Stomach (tissue), 9 donors: ENCODE measurements around the gene NBPF1. TPM values are rescaled to one million over a fixed set of nuclear protein-coding genes. Genes with fewer than 3 reads are reported as not detected.
"Not testable (repeated sequence)": the region's sequence is repeated elsewhere in the genome, so short reads cannot be mapped to it uniquely, and the experiment has no call there.

Experiments
- DNase-seq, 2 donors: peaks; one replicate each; pipeline versions ENCODE4 v3.0.0 to v3.0.0-alpha.2; 2013 to 2019
- H3K27ac ChIP-seq, 5 donors: fragments of 200-600 bp in 4 of 5; sonication (generic) in 4 of 5; one replicate each; pipeline ENCODE4 v1.5.1; 2013 to 2019; ENCODE audit warnings: mild to moderate bottlenecking in 1 of 5, moderate library complexity in 1 of 5
- H3K27me3 ChIP-seq, 3 donors: fragments of 200-600 bp; sonication (generic); one replicate each; pipeline ENCODE4 v1.5.1; 2017 to 2019; ENCODE audit warnings: mixed run types in 1 of 3
- H3K36me3 ChIP-seq, 4 donors: fragments of 200-600 bp; sonication (generic); 1 replicate in 3 of 4; 2 replicates in 1 of 4; pipeline ENCODE4 v1.5.1; 2016 to 2019
- H3K4me1 ChIP-seq, 4 donors: fragments of 200-600 bp; sonication (generic); one replicate each; pipeline ENCODE4 v1.5.1; 2016 to 2019
- H3K4me3 ChIP-seq, 4 donors: fragments of 200-600 bp; sonication (generic) in 3 of 4; one replicate each; pipeline ENCODE4 v1.5.1; 2016 to 2019; ENCODE audit warnings: mild to moderate bottlenecking in 1 of 4
- H3K9me3 ChIP-seq, 4 donors: fragments of 200-600 bp; sonication (generic); one replicate each; pipeline ENCODE4 v1.5.1; 2016 to 2019
- EP300 ChIP-seq: sonication (generic); formaldehyde crosslinking; IDR thresholded peaks from one replicate; pipeline ENCODE4 v1.6.1; 2017; ENCODE audit warnings: antibody characterized with exemption
- POLR2A ChIP-seq, 4 donors: fragments of 450-650 bp; IDR thresholded peaks; one replicate each; pipeline ENCODE4 v1.6.1; 2016; ENCODE audit warnings: antibody characterized with exemption in 4 of 4, control low read depth in 2 of 4, mild to moderate bottlenecking in 1 of 4, moderate library complexity in 1 of 4
- POLR2AphosphoS5 ChIP-seq, 3 donors: sonication (generic); formaldehyde crosslinking; IDR thresholded peaks; one replicate each; pipeline ENCODE4 v1.6.1; 2016; ENCODE audit warnings: antibody characterized with exemption in 3 of 3
- WGBS, 5 donors: extraction: QIAGEN DNeasy Blood & Tissue Kit in 3 of 5; methylation state at CpG; one replicate each; pipeline versions ENCODE4 v1.1.5 to v1.1.7; 2013 to 2018; 5-methylcytosine and 5-hydroxymethylcytosine counted together
- intact Hi-C: fragments of 100-400 bp; cut with DNase I; formaldehyde crosslinking; loops from one replicate; pipeline ENCODE4 v1.15.1; 2023; ENCODE audit warnings: low total_unique reads
- polyA plus RNA-seq, 3 donors: library from polyadenylated mRNA; stranded (reverse); fragments of 200-250 nt; gene quantifications; one replicate each; pipeline ENCODE4 v1.2.3, GENCODE V29; 2013
- total RNA-seq, 5 donors: library from RNA; depleted of rRNA; stranded (reverse); fragments of >200 nt; gene quantifications; one replicate each; pipeline versions ENCODE4 v1.1.0 to v1.2.3, GENCODE V29; 2014 to 2016
- TF ChIP-seq, protein P1 (sequence below), 7 experiments: fragments of 450-650 bp in 4 of 7; fragments of 200-600 bp in 3 of 7; sonication (generic) in 3 of 7; IDR thresholded peaks; one replicate each; pipeline ENCODE4 v1.5.1; 2016 to 2019; ENCODE audit warnings: antibody characterized with exemption in 7 of 7, control low read depth in 2 of 7, mild to moderate bottlenecking in 1 of 7
- donor health status: healthy with polysubstance abuse.
- donor health status: Bipolar disorder and iron deficiency.
- donor health status: healthy.

The NBPF1 gene
- total and polyA plus RNA-seq, 8 donors = 3.3 to 66.6 (median 23.8) TPM

DNA sequence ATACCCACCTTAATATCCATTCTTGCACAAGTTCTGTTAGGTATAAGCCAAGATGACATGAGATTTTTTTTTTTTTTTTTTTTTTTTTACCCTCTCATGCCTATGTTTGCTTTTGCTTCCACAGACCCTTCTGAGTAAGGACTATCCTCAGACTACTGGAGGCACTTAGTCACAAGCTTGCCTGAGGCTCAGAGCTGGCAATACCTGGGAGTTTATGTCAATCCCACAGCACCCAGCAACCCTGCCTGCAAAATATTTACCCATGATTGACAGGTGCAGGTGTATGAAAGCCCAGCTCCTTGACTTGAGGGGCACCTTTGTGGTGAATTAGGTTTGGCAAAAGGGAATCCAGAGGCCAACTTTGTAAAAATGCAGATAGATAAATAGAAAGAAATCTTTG lies 87.6 kb downstream of the NBPF1 start:
- peak in 1 of 2 donors; percentile 44 for DNase-seq
- peaks cover 0 to 14% (median 6%) of the 10 kb centered on the region in 3 donors for H3K27me3 ChIP-seq
- H3K4me1 ChIP-seq, intact Hi-C loops, H3K36me3 ChIP-seq, H3K27ac ChIP-seq, H3K9me3 ChIP-seq, H3K4me3 ChIP-seq: not testable (repeated sequence)

DNA sequence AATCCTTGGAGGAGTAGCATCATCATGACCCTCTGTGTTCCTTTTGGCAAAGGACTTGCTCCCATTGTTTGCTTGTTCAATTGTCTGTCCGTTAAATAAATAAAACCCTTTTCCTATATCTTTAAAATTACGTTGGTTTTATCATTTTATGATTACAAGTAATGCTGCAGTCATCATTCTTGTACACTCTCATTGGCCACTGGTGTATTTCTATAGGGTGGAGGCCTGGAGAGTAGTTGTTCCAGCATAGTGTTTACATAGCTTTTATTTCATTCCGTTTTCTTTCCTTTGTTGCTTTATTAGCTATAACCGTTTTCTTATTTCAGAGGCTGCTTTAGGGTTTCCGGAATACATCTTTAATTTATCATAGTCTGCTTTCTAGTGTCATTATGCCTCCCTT lies 91.7 kb downstream of the NBPF1 start:
- H3K27ac ChIP-seq, H3K9me3 ChIP-seq, DNase-seq, H3K36me3 ChIP-seq, H3K4me3 ChIP-seq, H3K4me1 ChIP-seq, intact Hi-C loops: not testable (repeated sequence)
- WGBS, 5 donors = 34 to 48% (median 40%) methylated on average over 5 of the region's 5 CpGs
- peaks cover 0 to 46% (median 24%) of the 10 kb centered on the region in 3 donors for H3K27me3 ChIP-seq

DNA sequence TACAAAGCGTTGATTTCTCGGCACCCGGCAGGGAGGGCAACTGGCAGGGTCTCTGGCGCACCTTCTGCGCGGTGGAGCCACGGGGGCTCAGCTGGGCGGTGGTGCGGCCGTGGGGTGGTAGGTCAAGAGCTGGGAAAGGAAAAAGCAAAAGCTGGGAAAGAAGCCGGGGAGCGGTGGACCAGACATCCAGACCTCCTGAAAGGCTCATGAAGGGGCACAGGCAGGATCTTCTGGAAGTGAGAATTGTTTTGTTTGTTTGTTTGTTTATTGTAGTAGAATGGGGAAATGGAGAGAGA lies 92.1 kb downstream of the NBPF1 start:
- DNase-seq = no peak
- H3K4me1 ChIP-seq = no peaks in the 10 kb centered on the region
- peaks cover 0 to 46% (median 24%) of the 10 kb centered on the region in 3 donors for H3K27me3 ChIP-seq
- H3K36me3 ChIP-seq = no peaks in the 10 kb centered on the region
- WGBS, 5 donors = 50 to 65% (median 56%) methylated on average over 12 of the region's 12 CpGs
- intact Hi-C loops = no loop called here
- no peaks in the 10 kb centered on the region for H3K9me3 ChIP-seq
- TF ChIP-seq EP300 = no peak
- no peak for TF ChIP-seq POLR2A (IDR thresholded peaks at IDR 0.05)
- no peak for TF ChIP-seq POLR2AphosphoS5 (IDR thresholded peaks at IDR 0.05)
- TF ChIP-seq, protein P1, sequence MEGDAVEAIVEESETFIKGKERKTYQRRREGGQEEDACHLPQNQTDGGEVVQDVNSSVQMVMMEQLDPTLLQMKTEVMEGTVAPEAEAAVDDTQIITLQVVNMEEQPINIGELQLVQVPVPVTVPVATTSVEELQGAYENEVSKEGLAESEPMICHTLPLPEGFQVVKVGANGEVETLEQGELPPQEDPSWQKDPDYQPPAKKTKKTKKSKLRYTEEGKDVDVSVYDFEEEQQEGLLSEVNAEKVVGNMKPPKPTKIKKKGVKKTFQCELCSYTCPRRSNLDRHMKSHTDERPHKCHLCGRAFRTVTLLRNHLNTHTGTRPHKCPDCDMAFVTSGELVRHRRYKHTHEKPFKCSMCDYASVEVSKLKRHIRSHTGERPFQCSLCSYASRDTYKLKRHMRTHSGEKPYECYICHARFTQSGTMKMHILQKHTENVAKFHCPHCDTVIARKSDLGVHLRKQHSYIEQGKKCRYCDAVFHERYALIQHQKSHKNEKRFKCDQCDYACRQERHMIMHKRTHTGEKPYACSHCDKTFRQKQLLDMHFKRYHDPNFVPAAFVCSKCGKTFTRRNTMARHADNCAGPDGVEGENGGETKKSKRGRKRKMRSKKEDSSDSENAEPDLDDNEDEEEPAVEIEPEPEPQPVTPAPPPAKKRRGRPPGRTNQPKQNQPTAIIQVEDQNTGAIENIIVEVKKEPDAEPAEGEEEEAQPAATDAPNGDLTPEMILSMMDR (IDR thresholded peaks at IDR 0.05) = no peak
- H3K4me3 ChIP-seq = no peak overlapping the region
- no peak overlapping the region for H3K27ac ChIP-seq

DNA sequence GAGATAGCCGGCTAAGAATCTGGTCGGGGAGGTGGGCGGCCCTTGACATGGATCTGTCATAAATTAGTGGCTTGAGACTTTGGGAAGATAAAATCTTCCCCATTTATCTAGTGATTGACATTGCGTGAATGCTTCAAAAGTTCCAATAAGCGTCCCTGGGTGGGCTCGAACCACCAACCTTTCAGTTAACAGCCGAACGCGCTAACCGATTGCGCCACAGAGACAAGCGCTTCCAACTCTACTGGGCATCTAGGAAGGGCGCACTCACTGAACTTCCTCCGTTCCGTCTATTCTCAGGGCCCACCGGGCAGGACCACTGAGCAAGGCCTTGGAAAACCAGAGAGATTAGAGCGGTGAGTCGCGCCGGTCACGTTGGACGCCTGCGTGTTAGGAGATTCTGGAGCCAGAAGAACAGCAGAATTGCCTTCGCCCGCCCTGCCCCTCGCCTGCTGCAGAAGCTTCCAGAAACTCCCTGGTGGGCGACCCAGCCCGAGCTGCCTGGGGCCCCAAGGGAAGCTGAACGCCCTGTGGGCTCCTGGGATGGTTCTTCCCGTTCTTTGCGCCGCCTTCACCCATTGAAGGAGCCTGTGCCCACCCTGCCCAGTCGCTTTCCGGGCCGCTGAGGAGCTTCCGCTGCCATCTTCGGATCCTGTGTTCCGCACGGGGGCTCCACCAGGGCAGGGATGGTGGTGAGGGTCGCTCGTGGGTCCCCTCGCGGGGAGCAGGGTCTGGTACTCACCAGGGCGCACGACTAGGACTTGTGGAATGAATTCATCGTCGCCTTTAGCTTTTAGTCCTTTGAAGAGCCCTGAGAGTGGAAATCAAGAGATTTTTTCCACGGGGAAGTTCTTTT lies 92.7 kb downstream of the NBPF1 start:
- intact Hi-C loops, H3K27ac ChIP-seq, H3K36me3 ChIP-seq, H3K4me1 ChIP-seq, H3K9me3 ChIP-seq: not testable (repeated sequence)
- Histone ChIP-seq H3K27me3 (peaks cover 0 to 46% (median 24%) of the 10 kb centered on the region in 3 donors), H3K4me3 (peak overlapping the region in 1 of 4 donors; percentile 13)
- 22 to 49% (median 40%) methylated on average over 36 to 48 of the region's 48 CpGs for WGBS, 5 donors
- peak in 1 of 2 donors; percentile 37 for DNase-seq

DNA sequence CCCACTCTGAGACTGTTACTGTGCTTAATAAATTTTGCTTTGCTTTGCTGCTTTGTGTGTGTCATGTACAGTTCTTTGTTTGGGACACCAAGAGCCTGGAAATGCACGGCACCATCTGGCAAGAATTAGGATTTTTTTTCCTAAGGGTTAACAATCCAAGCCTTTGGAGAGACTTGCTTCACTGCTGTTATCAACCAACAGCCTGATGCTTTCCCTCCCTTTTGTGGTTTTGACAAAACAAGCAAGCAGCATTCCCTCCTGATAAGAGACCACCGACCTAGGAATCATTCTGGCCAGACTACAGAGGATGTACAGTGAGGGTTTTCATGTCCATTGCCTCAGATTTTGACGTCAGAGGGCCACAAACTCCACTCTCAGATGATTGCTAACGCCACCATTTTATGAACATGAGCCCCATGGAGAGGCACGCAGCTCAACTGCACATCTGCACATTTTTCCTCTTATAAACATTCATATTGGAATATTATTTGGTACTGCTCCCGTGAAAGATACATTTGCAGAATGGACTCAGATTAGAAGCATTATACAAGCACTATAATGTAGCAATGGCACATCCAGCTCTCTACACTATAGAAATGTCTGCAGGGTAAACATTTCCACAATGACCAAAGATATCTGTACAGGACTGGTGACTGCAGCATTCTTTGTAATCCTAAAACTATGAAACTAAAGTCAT lies 94.0 kb downstream of the NBPF1 start:
- H3K27ac ChIP-seq, H3K9me3 ChIP-seq, DNase-seq, intact Hi-C loops, H3K4me1 ChIP-seq, H3K36me3 ChIP-seq, H3K4me3 ChIP-seq: not testable (repeated sequence)
- 44 to 60% (median 50%) methylated on average over 5 to 6 of the region's 6 CpGs for WGBS, 5 donors
- peaks cover 0 to 46% (median 24%) of the 10 kb centered on the region in 3 donors for H3K27me3 ChIP-seq

DNA sequence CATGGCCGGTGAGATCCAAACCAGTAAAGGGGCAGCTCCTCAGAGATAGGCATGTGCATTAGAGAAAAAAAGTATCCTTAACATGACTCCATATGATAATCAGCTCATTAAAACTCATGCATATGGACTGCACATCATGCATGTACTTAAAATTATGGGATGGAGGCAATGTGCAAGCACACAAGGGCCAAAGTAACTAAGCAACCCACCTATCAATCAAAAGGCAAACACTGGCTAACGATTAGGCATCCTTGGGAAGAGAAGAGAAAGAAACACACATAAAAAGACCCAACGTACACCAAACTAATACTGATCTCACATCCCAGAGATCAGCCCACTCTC lies 94.5 kb downstream of the NBPF1 start:
- WGBS, 5 donors = 33 to 57% (median 48%) methylated on average over 3 of the region's 3 CpGs

DNA sequence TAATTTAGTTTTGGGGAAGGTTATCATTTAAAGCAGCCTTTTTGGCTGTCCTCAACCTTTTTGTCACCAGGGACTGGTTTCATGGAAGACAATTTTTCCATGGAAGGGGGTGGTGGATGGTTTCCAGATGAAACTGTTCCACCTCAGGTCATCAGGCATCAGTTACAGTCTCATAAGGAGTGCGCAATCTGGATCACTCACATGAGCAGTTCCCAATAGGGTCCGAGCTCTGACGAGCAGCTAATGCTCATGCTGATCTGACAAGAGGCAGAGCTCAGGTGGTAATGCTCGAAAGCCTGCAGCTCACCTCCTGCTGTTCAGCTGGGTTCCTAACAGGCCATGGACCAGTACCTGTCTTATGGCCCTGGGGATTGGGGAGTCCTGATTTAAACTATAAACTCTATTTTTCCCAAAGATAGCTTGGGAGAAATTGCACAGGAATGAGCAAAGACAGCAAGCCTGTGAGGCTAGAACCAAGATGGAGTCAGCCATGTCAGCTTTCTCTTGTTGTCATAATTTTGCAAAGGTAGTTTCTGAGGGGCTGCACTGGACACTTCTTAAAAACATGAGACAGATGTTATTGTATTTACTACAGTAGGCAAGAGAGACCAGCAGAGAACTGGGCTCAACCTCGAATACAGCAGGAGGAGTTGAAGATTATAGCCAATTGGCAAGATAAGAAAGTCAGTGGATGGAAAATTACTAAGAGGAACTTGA lies 96.5 kb downstream of the NBPF1 start:
- H3K4me1 ChIP-seq, intact Hi-C loops, H3K36me3 ChIP-seq, DNase-seq, H3K9me3 ChIP-seq, H3K4me3 ChIP-seq: not testable (repeated sequence)
- 64 to 79% (median 70%) methylated on average over 4 to 5 of the region's 5 CpGs for WGBS, 5 donors
- Histone ChIP-seq H3K27me3 (peaks cover 0 to 38% (median 24%) of the 10 kb centered on the region in 3 donors), H3K27ac (peak overlapping the region in 3 of 5 donors; percentile 20 to 60 (median 31))

More for the DNA sequence above, 94.5 kb downstream of the NBPF1 start:
- DNase-seq, H3K4me3 ChIP-seq, H3K27ac ChIP-seq, H3K9me3 ChIP-seq, H3K36me3 ChIP-seq, H3K4me1 ChIP-seq, intact Hi-C loops: not testable (repeated sequence)
- peaks cover 0 to 46% (median 24%) of the 10 kb centered on the region in 3 donors for H3K27me3 ChIP-seq
